Tibial artery (tissue), 4 donors: ENCODE measurements around the gene FSTL4.

Source experiments
- DNase-seq, 2 donors: peaks; one replicate each; pipeline ENCODE4 v3.0.0-alpha.2; 2019
- H3K27ac ChIP-seq, 2 donors: fragments of 200-600 bp; sonication (generic) in 1 of 2; 1 replicate in 1 of 2; 2 replicates in 1 of 2; pipeline ENCODE4 v1.5.1; 2018 to 2019; ENCODE audit warnings: mild to moderate bottlenecking in 1 of 2
- H3K27me3 ChIP-seq, 2 donors: fragments of 200-600 bp; sonication (generic) in 1 of 2; one replicate each; pipeline versions ENCODE4 v1.5.1 to v1.6.0; 2016 to 2019
- H3K36me3 ChIP-seq, 3 donors: fragments of 200-600 bp; sonication (generic) in 2 of 3; one replicate each; pipeline ENCODE4 v1.5.1; 2016 to 2019; ENCODE audit warnings: mild to moderate bottlenecking in 2 of 3
- H3K4me1 ChIP-seq, 4 donors: fragments of 200-600 bp; sonication (generic) in 2 of 4; 1 replicate in 3 of 4; 2 replicates in 1 of 4; pipeline ENCODE4 v1.5.1; 2016 to 2019
- H3K4me3 ChIP-seq, 2 donors: fragments of 200-600 bp; sonication (generic) in 1 of 2; 1 replicate in 1 of 2; 2 replicates in 1 of 2; pipeline ENCODE4 v1.5.1; 2018 to 2019; ENCODE audit warnings: mild to moderate bottlenecking in 2 of 2
- H3K9me3 ChIP-seq, 3 donors: fragments of 200-600 bp; sonication (generic) in 1 of 3; one replicate each; pipeline ENCODE4 v1.5.1; 2016 to 2019
- CTCF ChIP-seq, 2 experiments: fragments of 200-600 bp in 1 of 2; fragments of 450-650 bp in 1 of 2; IDR thresholded peaks; one replicate each; pipeline ENCODE4 v1.5.1; 2017 to 2019; ENCODE audit warnings: antibody characterized with exemption in 2 of 2, mild to moderate bottlenecking in 1 of 2, moderate library complexity in 1 of 2
- intact Hi-C: fragments of 100-400 bp; cut with DNase I; formaldehyde crosslinking; loops from one replicate; pipeline ENCODE4 v1.15.0; 2023; ENCODE audit warnings: low total_unique reads

The FSTL4 gene

GRCh38 chr5:133415906-133416305, 196.4 kb downstream of the FSTL4 start:
- DNase-seq = no peak
- Histone ChIP-seq H3K9me3 (no peaks in the 10 kb centered on the region), H3K4me3 (no peak overlapping the region), H3K36me3 (no peaks in the 10 kb centered on the region), H3K27me3 (peaks cover 0 to 8% of the 10 kb centered on the region in 2 donors), H3K27ac (no peak overlapping the region), H3K4me1 (no peaks in the 10 kb centered on the region)
- intact Hi-C loops = no loop called here
- no peak for TF ChIP-seq CTCF (IDR thresholded peaks at IDR 0.05)

GRCh38 chr5:133415506-133415905, 196.8 kb downstream of the FSTL4 start:
- peaks cover 0 to 7% of the 10 kb centered on the region in 2 donors for H3K27me3 ChIP-seq
- no peaks in the 10 kb centered on the region for H3K36me3 ChIP-seq
- intact Hi-C loops = no loop called here
- H3K9me3 ChIP-seq = no peaks in the 10 kb centered on the region
- no peak overlapping the region for H3K4me3 ChIP-seq
- DNase-seq = no peak
- TF ChIP-seq CTCF (IDR thresholded peaks at IDR 0.05) = no peak
- H3K4me1 ChIP-seq = no peaks in the 10 kb centered on the region
- no peak overlapping the region for H3K27ac ChIP-seq

- Histone ChIP-seq H3K4me1 (no peaks in the 10 kb centered on the region), H3K36me3 (no peaks in the 10 kb centered on the region), H3K27ac (no peak overlapping the region), H3K4me3 (no peak overlapping the region), H3K27me3 (peaks cover 0 to 8% of the 10 kb centered on the region in 2 donors), H3K9me3 (no peaks in the 10 kb centered on the region)
- TF ChIP-seq CTCF (IDR thresholded peaks at IDR 0.05) = no peak
- DNase-seq = no peak
- intact Hi-C loops = no loop called here
These were observed 199.7 kb downstream of the FSTL4 start for GRCh38 chr5:133412661-133413060.

GRCh38 chr5:133410335-133410828, 202.0 kb downstream of the FSTL4 start:
- no peak for DNase-seq
- H3K4me3 ChIP-seq = no peak overlapping the region
- H3K27me3 ChIP-seq = peaks cover 0 to 8% of the 10 kb centered on the region in 2 donors
- H3K9me3 ChIP-seq = no peaks in the 10 kb centered on the region
- TF ChIP-seq CTCF (IDR thresholded peaks at IDR 0.05) = no peak
- no peak overlapping the region for H3K27ac ChIP-seq
- H3K4me1 ChIP-seq = no peaks in the 10 kb centered on the region
- no peaks in the 10 kb centered on the region for H3K36me3 ChIP-seq
- intact Hi-C loops = no loop called here

- intact Hi-C loops = no loop called here
- DNase-seq = no peak
- Histone ChIP-seq H3K36me3 (no peaks in the 10 kb centered on the region), H3K4me3 (no peak overlapping the region), H3K27ac (no peak overlapping the region), H3K27me3 (peaks cover 0 to 8% of the 10 kb centered on the region in 2 donors), H3K9me3 (no peaks in the 10 kb centered on the region), H3K4me1 (no peaks in the 10 kb centered on the region)
- no peak for TF ChIP-seq CTCF (IDR thresholded peaks at IDR 0.05)
These were observed 203.1 kb downstream of the FSTL4 start for GRCh38 chr5:133409210-133409674.

GRCh38 chr5:133408322-133408721, 204.0 kb downstream of the FSTL4 start:
- H3K36me3 ChIP-seq = no peaks in the 10 kb centered on the region
- no peaks in the 10 kb centered on the region for H3K4me1 ChIP-seq
- DNase-seq = no peak
- no peak for TF ChIP-seq CTCF (IDR thresholded peaks at IDR 0.05)
- H3K27ac ChIP-seq = no peak overlapping the region
- intact Hi-C loops = no loop called here
- no peak overlapping the region for H3K4me3 ChIP-seq
- H3K9me3 ChIP-seq = no peaks in the 10 kb centered on the region
- peaks cover 0 to 8% of the 10 kb centered on the region in 2 donors for H3K27me3 ChIP-seq
